ENCODE results near the gene TGM5.
"Not testable (repeated sequence)": the region's sequence is repeated elsewhere in the genome, so short reads cannot be mapped to it uniquely, and the experiment has no call there.

TGM5 gene

GRCh38 chr15:43213466-43213865, 53.3 kb downstream of the TGM5 start:
- no peak for DNase-seq

- no peak for DNase-seq
Measured at GRCh38 chr15:43212951-43213350, 53.8 kb downstream of the TGM5 start.

- DNase-seq, result no peak
Measured at GRCh38 chr15:43212299-43212698, 54.4 kb downstream of the TGM5 start.

DNA sequence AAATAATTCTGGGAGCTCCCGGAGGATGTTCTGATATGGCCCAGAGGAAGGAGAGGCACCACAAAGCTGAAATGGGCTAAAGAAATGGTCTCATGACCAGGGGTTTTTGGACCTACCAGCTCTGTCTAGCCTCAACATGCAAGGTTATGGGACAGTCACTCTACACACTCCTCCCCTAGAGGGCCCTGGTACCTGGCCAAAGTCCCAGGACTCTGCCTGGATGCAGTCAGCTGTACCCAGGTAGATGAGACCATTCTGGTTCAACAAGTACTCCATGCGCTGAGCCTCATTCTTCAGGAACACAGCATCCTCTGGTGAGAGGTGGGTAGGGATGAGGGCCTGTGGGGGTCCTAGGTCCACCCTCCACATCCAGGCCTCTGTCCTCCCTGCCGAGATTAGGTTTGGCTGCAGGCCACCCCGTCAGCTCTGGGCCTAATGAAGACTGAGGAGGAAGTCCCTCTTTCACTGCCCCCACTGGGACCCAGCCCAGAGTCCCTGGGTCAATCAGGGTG, 55.4 kb downstream of the TGM5 start:
- DNase-seq, result no peak

DNA sequence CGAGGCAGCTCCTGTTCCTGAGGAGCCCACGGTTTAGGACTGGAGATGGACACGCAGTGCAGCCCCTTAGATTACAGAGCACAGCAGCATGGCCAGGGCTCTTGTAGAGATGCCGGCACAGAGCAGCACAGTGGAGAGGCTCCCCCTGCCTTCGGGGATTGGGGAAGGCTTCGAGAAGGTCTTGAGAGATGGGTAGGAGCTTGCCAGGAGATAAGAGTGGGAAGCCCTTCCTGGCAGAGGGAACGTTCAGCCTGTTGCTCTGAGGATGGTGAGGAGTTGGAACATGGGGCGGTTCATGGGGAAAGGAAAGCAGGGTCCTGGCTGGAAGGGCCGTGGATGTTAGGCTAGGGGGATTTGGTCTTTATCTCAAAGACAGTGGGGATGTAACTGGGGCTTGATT, 55.9 kb downstream of the TGM5 start:
- no peak for DNase-seq

DNA sequence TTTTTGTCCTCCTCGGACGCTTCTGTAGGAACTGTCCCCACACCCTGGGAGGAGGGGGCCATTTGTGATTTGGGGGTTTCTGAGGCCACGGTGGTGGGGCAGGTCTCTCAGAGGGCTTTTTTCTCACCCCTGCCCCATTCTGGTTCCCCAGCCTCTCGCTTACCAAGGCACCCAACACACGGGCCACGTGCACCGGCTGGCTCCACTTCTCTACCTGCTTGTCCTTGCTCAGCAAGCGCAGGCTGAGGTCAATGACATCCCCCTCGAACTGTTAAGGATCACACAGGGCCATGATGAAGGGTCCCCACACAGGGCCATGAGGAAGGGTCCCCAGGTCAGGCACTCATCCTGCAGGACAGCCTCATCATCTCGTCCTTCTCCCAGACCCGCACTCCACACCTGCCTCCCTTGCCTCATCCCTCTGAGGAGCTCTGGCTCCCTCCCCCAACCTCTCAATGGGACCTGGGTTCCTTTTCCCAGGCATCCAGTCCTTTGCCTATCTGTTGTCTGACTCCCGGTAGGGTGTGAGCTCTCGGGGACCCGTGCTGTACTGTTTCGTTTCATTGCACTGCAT, 56.5 kb downstream of the TGM5 start:
- DNase-seq, result no peak

DNA sequence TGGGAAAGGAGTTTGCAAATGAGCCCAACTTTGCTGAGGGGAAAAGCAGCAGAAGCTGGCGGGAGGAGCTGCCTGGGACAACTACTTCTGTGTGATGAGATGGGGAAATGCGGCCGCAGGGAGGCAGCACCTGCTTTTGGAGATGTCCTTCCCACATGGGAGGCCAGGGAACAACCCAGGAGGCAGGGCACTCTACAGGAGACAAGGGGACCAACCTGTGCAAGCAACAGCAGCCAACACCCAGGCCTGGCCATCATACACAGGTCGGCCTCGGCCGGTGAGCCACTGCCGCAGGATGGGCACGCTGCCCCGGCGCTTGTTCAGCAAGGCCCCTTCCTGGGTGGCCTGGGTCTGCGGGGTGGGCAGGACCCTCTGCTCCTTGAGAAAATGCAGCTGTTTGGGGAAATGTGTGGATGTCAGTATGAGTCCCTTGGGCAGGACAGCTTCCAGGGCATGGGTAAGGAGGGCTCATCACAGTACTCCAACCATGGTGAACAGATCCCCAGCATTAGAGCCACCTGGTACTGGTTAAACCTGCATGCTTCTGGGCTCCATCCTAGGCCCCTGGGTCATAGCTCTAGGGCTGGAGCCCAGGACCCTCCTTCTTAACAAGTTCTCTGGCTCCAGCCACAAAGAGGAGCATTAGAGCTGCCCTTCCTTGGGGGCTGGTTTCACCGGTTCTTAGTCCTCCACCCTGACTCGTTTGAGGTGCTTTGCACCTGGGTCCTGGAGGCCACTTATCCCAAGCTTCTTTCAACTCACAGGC, 57.5 kb downstream of the TGM5 start:
- no peak for DNase-seq

DNA sequence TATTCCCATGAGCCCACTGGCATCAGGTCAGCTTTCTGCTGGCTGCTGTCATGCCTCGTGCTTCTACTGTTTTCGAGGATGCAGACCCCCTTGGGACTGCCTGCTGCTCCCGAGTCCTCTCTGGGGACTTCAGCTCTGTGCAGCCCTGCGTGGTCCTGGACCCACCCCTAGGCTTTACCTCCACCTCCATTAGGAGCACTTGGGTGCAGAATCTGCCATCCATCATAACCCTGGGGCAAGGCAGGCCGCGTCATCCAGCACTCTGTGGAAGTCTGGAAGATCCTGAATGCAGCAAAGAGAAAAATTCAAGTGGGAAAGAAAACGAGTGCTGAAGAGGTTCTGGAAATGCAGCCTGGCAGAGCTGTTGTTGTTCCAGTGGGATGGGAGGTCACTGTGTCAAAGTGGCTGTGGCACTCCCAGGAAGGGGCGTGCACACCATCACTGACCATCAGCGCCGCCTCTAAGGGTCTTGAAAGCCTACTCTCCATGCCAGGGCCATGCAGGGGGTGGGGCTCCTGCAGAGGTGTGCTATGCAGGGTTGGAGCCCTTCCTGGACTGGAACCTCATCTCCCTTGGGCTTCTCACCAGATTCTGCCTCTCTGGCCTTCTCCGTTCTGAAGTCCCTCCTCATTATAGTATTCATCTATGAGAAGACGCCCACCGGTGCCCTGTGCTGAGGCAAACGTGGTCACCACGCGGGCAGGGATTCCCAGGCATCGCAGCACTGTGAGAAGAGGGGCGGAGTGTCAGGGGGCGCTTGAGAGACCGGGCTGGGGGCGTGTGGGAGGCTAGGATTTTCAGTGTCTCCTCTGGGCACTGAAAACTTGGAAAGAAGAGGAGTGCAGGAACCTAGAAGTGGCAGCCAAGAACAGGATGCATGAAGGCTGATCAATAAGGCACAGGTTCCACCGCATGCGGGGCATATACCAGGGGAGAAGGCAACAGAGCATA, 58.4 kb downstream of the TGM5 start:
- DNase-seq, result no peak

DNA sequence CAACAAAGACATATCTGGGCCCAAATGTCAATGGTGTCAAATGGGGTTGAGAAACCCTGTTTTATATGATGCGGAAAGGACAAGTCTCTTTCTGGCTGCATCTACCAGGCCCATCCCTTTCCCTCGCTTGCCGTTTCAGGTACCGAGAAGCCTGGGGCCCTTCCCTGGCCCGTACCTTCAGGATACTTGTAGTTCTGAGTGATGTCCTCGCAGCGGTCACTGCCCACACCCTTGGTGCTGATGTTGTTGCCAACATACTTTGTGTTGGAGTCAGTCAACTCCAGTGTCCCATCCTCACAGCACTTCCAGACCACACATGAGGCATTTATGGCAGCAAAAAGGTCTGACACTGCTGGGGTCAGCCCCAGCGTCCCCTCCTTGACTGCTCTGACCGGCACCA, 59.7 kb downstream of the TGM5 start:
- no peak for DNase-seq

GRCh38 chr15:43206054-43206453, 60.7 kb downstream of the TGM5 start:
- DNase-seq, result no peak

- DNase-seq, result no peak
Measured at GRCh38 chr15:43204016-43204901, 62.5 kb downstream of the TGM5 start.

DNA sequence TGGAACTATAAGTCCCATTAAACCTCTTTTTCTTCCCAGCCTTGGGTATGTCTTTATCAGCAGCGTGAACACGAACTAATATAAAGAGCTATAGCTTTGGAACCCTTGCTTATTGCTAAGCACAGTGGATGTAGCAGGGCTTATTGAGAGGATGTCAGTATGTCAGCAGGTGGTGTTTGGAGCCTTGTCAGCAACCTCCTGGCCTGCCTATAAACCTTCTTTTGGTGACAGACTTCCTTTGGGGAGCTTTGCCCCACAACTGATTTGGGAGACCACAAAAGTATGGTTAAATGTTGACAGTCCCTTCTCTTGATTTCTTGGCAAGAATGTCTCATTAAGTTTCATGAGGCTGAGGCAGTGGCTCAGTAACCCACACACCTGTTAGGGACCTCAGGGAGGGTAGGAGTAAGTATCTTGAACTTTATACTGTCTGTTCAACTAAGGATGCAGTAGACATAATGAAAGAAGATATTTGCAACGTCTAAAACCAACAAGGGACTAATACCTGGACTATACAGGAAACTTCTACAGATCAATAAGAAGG, 66.7 kb downstream of the TGM5 start:
- DNase-seq, result no peak

GRCh38 chr15:43198992-43199391, 67.7 kb downstream of the TGM5 start:
- DNase-seq, result no peak

DNA sequence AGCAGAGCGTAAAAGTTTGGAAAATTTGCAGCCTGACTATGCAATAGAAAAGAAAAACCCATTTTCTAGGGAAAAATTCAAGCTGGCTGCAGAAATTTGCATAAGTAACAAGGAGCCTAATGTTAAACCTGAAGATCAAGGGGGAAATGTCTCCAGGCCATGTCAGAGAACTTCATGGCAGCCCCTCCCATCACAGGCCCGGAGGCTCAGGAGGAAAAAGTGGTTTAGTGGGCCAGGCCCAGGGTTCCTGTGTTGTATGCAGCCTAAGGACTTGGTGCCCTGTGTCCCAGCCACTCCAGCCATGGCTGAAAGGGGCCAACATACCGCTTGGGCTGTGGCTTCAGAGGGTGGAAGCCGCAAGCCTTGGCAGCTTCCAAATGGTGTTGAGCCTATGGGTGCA, 68.2 kb downstream of the TGM5 start:
- DNase-seq, result not testable (repeated sequence)

- not testable (repeated sequence) for DNase-seq
Measured at GRCh38 chr15:43197773-43198172, 69.0 kb downstream of the TGM5 start.

- DNase-seq, result no peak
Measured at GRCh38 chr15:43196760-43197548, 69.8 kb downstream of the TGM5 start.

GRCh38 chr15:43194795-43195194, 71.9 kb downstream of the TGM5 start:
- no peak for DNase-seq

GRCh38 chr15:43193710-43194109, 73.0 kb downstream of the TGM5 start:
- no peak for DNase-seq

DNA sequence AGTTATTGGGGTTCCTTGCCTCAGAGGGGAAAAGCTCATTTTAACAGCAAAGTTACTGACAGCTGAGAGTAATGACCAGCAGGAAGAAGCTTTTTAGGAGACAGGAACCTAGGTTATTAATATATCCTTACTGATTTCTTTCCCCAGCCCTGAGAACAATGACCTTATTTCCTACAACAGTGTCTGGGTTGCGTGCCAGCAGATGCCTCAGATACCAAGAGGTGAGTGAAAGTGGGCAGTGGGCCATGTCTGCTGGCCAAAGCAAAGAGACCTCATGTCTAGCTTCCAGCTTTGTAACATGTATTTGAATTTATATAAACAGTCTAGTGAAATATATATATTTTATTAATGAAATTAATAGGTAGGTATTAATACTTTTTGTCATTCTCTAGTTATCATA, 76.5 kb downstream of the TGM5 start:
- no peak for DNase-seq

- no peak for DNase-seq
Measured at GRCh38 chr15:43189296-43189695, 77.4 kb downstream of the TGM5 start.

DNA sequence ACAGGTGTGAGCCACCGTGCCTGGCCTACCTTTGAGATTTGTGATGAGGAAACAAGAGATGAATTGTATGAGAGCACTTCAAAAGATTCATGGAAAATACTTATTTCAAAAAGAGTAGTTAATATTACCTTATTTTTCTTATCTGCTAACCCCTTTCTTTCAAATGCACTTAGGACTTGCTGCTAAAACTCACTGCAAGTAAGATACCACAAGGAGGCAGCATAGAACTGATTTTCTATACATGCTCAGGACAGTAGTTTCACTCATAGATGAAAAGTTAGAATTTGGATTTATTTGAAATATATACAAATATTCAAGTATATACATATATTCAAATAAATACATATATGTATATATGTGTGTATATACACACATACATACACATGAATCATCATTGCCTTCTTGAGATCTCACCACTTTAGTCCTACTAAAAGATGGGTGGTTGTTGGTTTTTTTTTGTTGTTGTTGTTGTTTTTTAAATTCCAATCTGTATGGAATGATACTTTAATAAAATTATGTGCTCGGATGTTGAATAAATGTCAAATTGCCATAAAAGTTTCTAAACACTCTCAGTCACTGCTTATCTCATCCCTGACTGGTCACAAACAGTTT, 79.1 kb downstream of the TGM5 start:
- no peak for DNase-seq

All from activated CD4-positive, CD25-positive, alpha-beta regulatory T cell treated with anti-CD3 and anti-CD28 coated beads, Interleukin-2, amount 50 U/mL, for 72 hours (primary cell).